H1 (cell line): ENCODE data around the gene PDE8B.

Experiments used
- CTCF ChIP-seq, 3 experiments: IDR thresholded peaks; 1 replicate in 2 of 3; 2 replicates in 1 of 3; pipeline versions ENCODE4 v1.5.1 to v1.6.1; 2011; ENCODE audit warnings: low read length in 3 of 3, mild to moderate bottlenecking in 3 of 3, inconsistent platforms in 2 of 3, low read depth in 1 of 3, moderate library complexity in 1 of 3; ENCODE audit not compliant: insufficient read depth in 1 of 3; ENCODE audit errors: control extremely low read depth in 1 of 3
- EZH2 ChIP-seq: fragments of 200-600 bp; sonication (generic); IDR thresholded peaks from 2 replicates; pipeline ENCODE4 v1.7.1; 2012; ENCODE audit warnings: low read depth, mild to moderate bottlenecking, moderate library complexity, low read length, inconsistent platforms; ENCODE audit not compliant: severe bottlenecking
- POLR2A ChIP-seq, 2 experiments: IDR thresholded peaks; 1 replicate in 1 of 2; 2 replicates in 1 of 2; pipeline ENCODE4 v1.6.1; 2011; ENCODE audit warnings: low read depth in 2 of 2, low read length in 2 of 2, mild to moderate bottlenecking in 2 of 2; ENCODE audit errors: control extremely low read depth in 1 of 2
- RFX5 ChIP-seq: IDR thresholded peaks from 2 replicates; pipeline ENCODE4 v1.6.1; 2011; ENCODE audit warnings: low read depth, low read length, improper control_type of control experiment, borderline replicate concordance
- SUZ12 ChIP-seq: fragments of 200-600 bp; sonication (generic); IDR thresholded peaks from 2 replicates; pipeline ENCODE4 v1.6.1; 2012; ENCODE audit warnings: mild to moderate bottlenecking, inconsistent platforms, low read length, moderate library complexity, mixed read lengths
- TAF7 ChIP-seq: optimal IDR thresholded peaks from 2 replicates; pipeline ENCODE3; 2011; ENCODE audit warnings: low read depth, mild to moderate bottlenecking, inconsistent platforms, low read length, moderate library complexity, borderline replicate concordance
- TBP ChIP-seq: IDR thresholded peaks from 2 replicates; pipeline ENCODE4 v1.6.1; 2011; ENCODE audit warnings: low read depth, low read length, improper control_type of control experiment
- TF ChIP-seq, protein P1 (sequence below): IDR thresholded peaks from 2 replicates; pipeline ENCODE4 v1.6.1; 2012; ENCODE audit warnings: inconsistent platforms

DNA sequence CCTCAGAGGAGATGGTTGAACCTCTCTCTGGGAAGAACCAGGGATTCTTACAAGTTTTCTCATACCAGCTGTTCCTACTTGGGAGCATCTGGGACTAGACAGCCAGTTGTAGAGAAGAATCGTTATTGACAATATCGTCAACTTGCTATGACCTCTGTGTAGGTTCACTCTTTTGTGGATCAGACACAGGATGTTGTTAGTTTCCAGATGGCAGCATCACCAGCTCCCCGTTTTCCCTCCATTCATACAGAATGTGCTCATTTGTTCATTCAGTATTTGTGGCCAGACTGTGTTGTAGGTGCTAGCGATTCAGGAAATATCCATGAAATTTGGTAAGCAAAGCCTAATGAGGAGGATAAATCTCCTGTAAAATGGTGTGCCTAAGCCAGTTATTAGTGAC is 3.7 kb downstream of the PDE8B start:
- TF ChIP-seq CTCF (IDR thresholded peaks at IDR 0.05; ENCODE audit: control extremely low read depth in 1 of 3, insufficient read depth in 1 of 3, low read depth in 1 of 3, low read length in 3 of 3) (no peak), TAF7 (no peak), POLR2A (IDR thresholded peaks at IDR 0.05; ENCODE audit: control extremely low read depth in 1 of 2, low read depth in 2 of 2, low read length in 2 of 2) (no peak), TBP (no peak), EZH2 (no peak), SUZ12 (no peak), RFX5 (no peak)
- TF ChIP-seq, protein P1, sequence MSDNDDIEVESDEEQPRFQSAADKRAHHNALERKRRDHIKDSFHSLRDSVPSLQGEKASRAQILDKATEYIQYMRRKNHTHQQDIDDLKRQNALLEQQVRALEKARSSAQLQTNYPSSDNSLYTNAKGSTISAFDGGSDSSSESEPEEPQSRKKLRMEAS, result no peak
